AG09319 (cell line): ENCODE data around the gene SLC36A1.

Experiments used
- DNase-seq: peaks from one replicate; pipeline ENCODE4 v3.0.0-alpha.2; 2010; ENCODE audit warnings: low read depth; ENCODE audit errors: extremely low read depth
- TF ChIP-seq, protein P1 (sequence below): IDR thresholded peaks from 2 replicates; pipeline ENCODE4 v1.5.1; 2011; ENCODE audit warnings: low read depth, mild to moderate bottlenecking, inconsistent platforms, low read length, moderate library complexity

SLC36A1 gene

GRCh38 chr5:151464101-151464500 lies 16.7 kb downstream of the SLC36A1 start:
- TF ChIP-seq, protein P1, sequence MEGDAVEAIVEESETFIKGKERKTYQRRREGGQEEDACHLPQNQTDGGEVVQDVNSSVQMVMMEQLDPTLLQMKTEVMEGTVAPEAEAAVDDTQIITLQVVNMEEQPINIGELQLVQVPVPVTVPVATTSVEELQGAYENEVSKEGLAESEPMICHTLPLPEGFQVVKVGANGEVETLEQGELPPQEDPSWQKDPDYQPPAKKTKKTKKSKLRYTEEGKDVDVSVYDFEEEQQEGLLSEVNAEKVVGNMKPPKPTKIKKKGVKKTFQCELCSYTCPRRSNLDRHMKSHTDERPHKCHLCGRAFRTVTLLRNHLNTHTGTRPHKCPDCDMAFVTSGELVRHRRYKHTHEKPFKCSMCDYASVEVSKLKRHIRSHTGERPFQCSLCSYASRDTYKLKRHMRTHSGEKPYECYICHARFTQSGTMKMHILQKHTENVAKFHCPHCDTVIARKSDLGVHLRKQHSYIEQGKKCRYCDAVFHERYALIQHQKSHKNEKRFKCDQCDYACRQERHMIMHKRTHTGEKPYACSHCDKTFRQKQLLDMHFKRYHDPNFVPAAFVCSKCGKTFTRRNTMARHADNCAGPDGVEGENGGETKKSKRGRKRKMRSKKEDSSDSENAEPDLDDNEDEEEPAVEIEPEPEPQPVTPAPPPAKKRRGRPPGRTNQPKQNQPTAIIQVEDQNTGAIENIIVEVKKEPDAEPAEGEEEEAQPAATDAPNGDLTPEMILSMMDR, result no peak
- no peak for DNase-seq

GRCh38 chr5:151465476-151465875 lies 18.1 kb downstream of the SLC36A1 start:
- TF ChIP-seq, protein P1, result no peak

GRCh38 chr5:151467576-151467975 lies 20.2 kb downstream of the SLC36A1 start:
- TF ChIP-seq, protein P1, result no peak
- no peak for DNase-seq

More at GRCh38 chr5:151465476-151465875, 18.1 kb downstream of the SLC36A1 start:
- DNase-seq, result no peak

GRCh38 chr5:151469386-151469785 lies 22.0 kb downstream of the SLC36A1 start:
- DNase-seq, result no peak
- TF ChIP-seq, protein P1, result no peak

DNA sequence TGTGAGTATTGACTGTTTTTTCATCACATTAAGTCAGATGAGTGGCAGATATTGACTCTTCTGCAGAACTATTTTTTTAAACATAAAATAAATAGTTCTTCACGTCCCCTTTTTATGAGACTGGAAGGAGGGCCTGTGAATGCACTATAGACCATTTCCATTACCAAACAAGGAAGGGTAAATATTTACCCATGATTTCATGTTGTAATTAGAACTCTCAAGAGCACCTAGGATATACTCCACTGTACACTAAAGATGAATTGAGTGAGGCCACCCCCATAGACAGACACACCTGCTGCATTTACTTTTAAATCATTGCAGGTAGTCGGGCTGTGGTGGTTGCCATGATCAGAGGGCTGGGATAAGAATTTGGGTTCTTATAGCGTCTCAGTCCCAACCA lies 22.6 kb downstream of the SLC36A1 start:
- no peak for DNase-seq
- TF ChIP-seq, protein P1, result no peak

DNA sequence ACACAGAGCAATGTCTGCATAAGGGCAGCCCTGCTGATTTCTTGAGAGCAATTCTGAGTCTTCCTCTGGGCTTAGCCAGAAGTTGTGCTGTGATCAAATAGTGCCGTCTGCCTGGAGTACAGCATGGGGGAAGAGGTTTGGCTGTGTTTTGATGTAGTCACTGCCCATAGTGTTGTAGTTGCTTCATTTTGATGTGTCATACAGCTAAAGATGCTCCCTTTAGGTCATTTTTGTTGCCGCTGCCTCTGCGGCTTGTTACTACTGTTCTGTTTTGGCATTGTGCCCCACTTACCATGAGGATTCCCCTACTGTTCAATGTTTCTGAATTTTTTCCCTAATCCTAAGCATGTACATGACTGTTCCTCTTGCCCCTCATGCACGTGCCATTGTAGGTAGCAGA lies 23.0 kb downstream of the SLC36A1 start:
- no peak for DNase-seq
- TF ChIP-seq, protein P1, result no peak

DNA sequence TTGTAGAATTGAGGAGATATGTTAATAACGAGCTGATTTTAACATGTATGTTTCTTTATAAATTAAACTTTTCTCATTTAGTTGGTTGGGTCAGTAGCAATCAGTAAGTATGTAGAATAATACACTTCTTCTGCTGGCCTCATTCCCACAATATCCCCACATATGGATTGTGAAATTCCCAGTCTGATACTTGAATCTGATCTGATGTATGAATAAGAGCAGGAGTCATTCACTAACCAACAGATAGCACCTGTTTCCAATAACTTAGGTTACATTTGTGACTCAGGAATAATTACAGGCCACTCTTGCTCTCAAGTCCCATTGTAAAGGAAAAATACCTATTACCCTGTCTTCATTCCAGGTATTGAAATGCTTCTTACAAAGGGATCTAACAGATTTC lies 23.9 kb downstream of the SLC36A1 start:
- TF ChIP-seq, protein P1, result no peak
- no peak for DNase-seq
